IgD-negative memory B cell (primary cell): ENCODE measurements around the gene OSTC. TPM values are rescaled to one million over a fixed set of nuclear protein-coding genes. Genes with fewer than 3 reads are reported as not detected.

Source experiments
- H3K27ac Mint-ChIP-seq, 3 donors: one replicate each; pipeline ENCODE4 v1.8.0; 2020 to 2022; ENCODE audit warnings: mild to moderate bottlenecking in 3 of 3, mixed read lengths in 3 of 3, moderate library complexity in 1 of 3
- H3K27me3 Mint-ChIP-seq: one replicate; pipeline ENCODE4 v1.8.0; 2021; ENCODE audit warnings: mixed read lengths
- H3K36me3 Mint-ChIP-seq: one replicate; pipeline ENCODE4 v1.8.0; 2020; ENCODE audit warnings: mild to moderate bottlenecking, mixed read lengths
- H3K4me1 Mint-ChIP-seq, 3 donors: one replicate each; pipeline ENCODE4 v1.8.0; 2020 to 2022; ENCODE audit warnings: mixed read lengths in 3 of 3, mild to moderate bottlenecking in 1 of 3
- H3K4me3 Mint-ChIP-seq, 4 donors: one replicate each; pipeline ENCODE4 v1.8.0; 2020 to 2022; ENCODE audit warnings: mild to moderate bottlenecking in 4 of 4, mixed read lengths in 4 of 4, moderate library complexity in 3 of 4
- H3K9me3 Mint-ChIP-seq, 3 donors: one replicate each; pipeline ENCODE4 v1.8.0; 2020 to 2021; ENCODE audit warnings: mixed read lengths in 3 of 3, mild to moderate bottlenecking in 1 of 3
- polyA plus RNA-seq: library from polyadenylated mRNA; unstranded; fragments of 300-500 nt; fragmentation: Illumina TruSeq; gene quantifications from one replicate; pipeline ENCODE4 v1.2.3, GENCODE V29; 2021

The OSTC gene
- 83.0 TPM for polyA plus RNA-seq

- Mint-ChIP-seq H3K27ac (peak within 1 kb of the TSS; percentile 93 to 99 (median 98)), H3K4me3 (peak within 1 kb of the TSS; percentile 92 to 99 (median 97)), H3K9me3 (no peaks in the 10 kb centered on the region), H3K4me1 (peaks cover 22 to 30% (median 28%) of the 10 kb centered on the region in 3 donors), H3K36me3 (peaks cover 3% of the 10 kb centered on the region), H3K27me3 (no peaks in the 10 kb centered on the region)
Observed at GRCh38 chr4:108650212-108651013, at the start of gene OSTC. TSS of gene OSTC (plus strand) at chr4:108650599. CDS start at chr4:108650656, 57 bp downstream.

- no peaks in the 10 kb centered on the region for H3K27me3 Mint-ChIP-seq
- H3K36me3 Mint-ChIP-seq: no peaks in the 10 kb centered on the region
- no peak overlapping the region for H3K27ac Mint-ChIP-seq
- no peaks in the 10 kb centered on the region for H3K4me1 Mint-ChIP-seq
- H3K4me3 Mint-ChIP-seq: no peak overlapping the region
- H3K9me3 Mint-ChIP-seq: peaks cover 0 to 2% (median 0%) of the 10 kb centered on the region in 3 donors
Observed at GRCh38 chr4:108601106-108601505, 49.3 kb upstream of the OSTC start.

GRCh38 chr4:108601532-108601931 lies 48.9 kb upstream of the OSTC start:
- no peaks in the 10 kb centered on the region for H3K4me1 Mint-ChIP-seq
- peaks cover 0 to under 1% (median 0%) of the 10 kb centered on the region in 3 donors for H3K9me3 Mint-ChIP-seq
- H3K27me3 Mint-ChIP-seq: no peaks in the 10 kb centered on the region
- no peaks in the 10 kb centered on the region for H3K36me3 Mint-ChIP-seq
- no peak overlapping the region for H3K27ac Mint-ChIP-seq
- H3K4me3 Mint-ChIP-seq: no peak overlapping the region

DNA sequence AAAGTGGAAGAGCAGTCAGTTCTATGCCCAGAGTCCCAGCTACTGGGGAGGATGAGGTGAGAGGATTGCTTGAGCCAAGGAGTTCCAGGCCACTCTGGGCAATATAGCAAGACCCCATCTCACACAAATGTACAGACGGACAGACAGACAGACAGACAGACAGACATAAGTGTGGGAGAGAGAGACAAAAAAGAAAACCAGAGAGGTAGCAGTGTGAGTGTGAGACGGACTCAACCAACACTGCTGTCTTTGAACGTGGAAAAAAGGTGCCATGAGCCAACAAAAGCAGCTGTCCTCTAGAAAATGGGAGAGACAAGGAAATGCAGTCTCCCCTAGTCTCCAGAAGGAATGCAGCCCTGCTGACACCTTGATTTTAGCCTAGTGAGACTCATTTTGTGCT lies 48.2 kb upstream of the OSTC start:
- Mint-ChIP-seq H3K27me3 (no peaks in the 10 kb centered on the region), H3K36me3 (no peaks in the 10 kb centered on the region), H3K4me1 (no peaks in the 10 kb centered on the region), H3K27ac (no peak overlapping the region), H3K4me3 (no peak overlapping the region), H3K9me3 (peaks cover 0 to 3% (median 0%) of the 10 kb centered on the region in 3 donors)

- Mint-ChIP-seq H3K27ac (no peak overlapping the region), H3K36me3 (peaks cover 4% of the 10 kb centered on the region), H3K4me1 (no peaks in the 10 kb centered on the region), H3K9me3 (peaks cover 0 to 3% (median 0%) of the 10 kb centered on the region in 3 donors), H3K4me3 (no peak overlapping the region), H3K27me3 (no peaks in the 10 kb centered on the region)
Observed at GRCh38 chr4:108607079-108607815, 43.2 kb upstream of the OSTC start.

GRCh38 chr4:108611365-108611764 lies 39.0 kb upstream of the OSTC start:
- H3K9me3 Mint-ChIP-seq: peaks cover 3 to 5% (median 3%) of the 10 kb centered on the region in 3 donors
- H3K27ac Mint-ChIP-seq: no peak overlapping the region
- H3K27me3 Mint-ChIP-seq: no peaks in the 10 kb centered on the region
- peaks cover 6% of the 10 kb centered on the region for H3K36me3 Mint-ChIP-seq
- H3K4me1 Mint-ChIP-seq: no peaks in the 10 kb centered on the region
- no peak overlapping the region for H3K4me3 Mint-ChIP-seq

- H3K4me1 Mint-ChIP-seq: no peaks in the 10 kb centered on the region
Observed at GRCh38 chr4:108612365-108612764, 38.0 kb upstream of the OSTC start.

DNA sequence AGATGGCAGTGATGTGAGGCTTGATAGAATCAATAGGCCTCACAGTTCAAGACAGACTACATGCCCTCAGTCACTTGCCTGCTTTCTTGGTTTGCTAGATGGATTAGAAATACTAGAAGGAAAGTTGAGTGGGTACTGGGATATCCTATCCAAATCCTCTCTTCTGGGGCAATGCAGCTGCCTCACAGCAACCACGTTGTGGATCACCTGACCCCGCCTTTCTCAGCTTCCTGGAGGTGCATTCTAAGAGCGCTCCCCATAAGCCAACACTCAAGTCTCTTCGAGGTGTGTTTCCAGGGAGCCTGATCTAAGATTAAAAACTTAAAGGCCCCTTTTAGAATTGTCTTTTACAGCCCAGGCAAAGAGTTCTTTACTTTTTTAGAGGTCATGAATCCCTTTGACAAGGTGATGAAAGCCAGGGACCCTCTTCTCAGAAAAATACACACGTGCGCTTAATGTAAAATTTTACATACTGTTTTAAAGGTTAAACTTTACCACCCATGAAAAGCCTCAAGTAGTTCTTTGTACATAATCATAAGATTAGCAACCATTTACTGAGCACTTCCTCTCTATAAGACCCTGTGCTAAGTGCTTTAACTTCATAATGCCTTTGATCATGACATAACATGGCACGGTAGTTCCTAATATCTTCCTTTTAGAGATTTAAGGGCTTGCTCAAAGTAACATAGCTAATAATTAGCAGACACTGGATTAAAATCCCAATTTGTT lies 30.9 kb upstream of the OSTC start:
- peak overlapping the region; percentile 83 to 97 (median 85) for H3K27ac Mint-ChIP-seq
- H3K4me1 Mint-ChIP-seq: peaks cover 17 to 38% (median 21%) of the 10 kb centered on the region in 3 donors
- H3K36me3 Mint-ChIP-seq: peaks cover 3% of the 10 kb centered on the region
- peaks cover 1 to 3% (median 3%) of the 10 kb centered on the region in 3 donors for H3K9me3 Mint-ChIP-seq
- H3K4me3 Mint-ChIP-seq: peak overlapping the region; percentile 86 to 98 (median 96)
- H3K27me3 Mint-ChIP-seq: peaks cover 2% of the 10 kb centered on the region

More at GRCh38 chr4:108612365-108612764, 38.0 kb upstream of the OSTC start:
- H3K27ac Mint-ChIP-seq: no peak overlapping the region
- peaks cover 6% of the 10 kb centered on the region for H3K36me3 Mint-ChIP-seq
- H3K27me3 Mint-ChIP-seq: no peaks in the 10 kb centered on the region
- no peak overlapping the region for H3K4me3 Mint-ChIP-seq
- peaks cover 3% of the 10 kb centered on the region in 3 donors for H3K9me3 Mint-ChIP-seq

DNA sequence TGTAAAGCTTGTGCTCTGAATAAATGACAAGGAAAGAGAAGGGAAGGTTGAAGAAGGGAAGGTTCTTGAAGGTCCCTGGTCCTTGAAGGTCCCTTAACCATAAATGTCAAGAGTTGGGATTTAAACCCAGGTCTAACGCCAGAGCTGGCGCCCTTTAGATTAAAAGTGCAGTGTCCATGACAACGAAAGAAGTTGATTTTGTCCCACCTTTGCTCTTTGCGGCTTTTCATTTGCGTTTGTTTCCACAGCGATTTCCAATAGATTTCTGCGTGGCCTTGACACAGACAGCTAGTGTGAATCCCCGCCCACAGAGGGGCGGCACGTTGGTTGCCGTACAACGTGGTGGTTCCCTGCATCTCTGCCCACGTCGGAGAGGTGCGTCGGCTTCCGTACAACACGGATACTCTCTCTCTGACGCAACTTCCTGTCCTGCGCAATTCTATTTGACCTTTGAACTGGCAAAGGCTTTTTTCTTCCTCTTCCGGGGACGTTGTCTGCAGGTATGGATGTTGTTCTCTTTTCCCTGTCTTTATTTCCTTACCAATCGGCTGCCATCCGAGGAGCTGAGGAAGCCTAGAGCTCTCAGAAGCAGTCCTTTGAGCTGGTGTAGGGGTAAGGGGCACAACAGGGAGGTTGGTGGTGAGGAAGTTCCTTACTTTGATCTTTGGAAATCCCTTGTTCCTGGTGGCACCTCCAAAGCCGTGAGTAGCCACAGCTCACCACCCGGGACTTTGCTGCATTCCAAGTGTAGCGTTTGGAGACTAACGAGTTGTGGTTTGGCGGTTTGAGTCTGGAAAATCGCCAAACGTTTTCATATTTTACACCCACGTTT lies 30.1 kb upstream of the OSTC start, which contains the start of gene RPL34:
TSS of gene RPL34 (plus strand) at position 476 of the 832 bp plus-strand sequence. CDS start 1,384 bp downstream, outside the sequence.
- Mint-ChIP-seq H3K4me3 (peak within 1 kb of the TSS; percentile 86 to 98 (median 96)), H3K9me3 (peaks cover 0 to 3% (median 1%) of the 10 kb centered on the region in 3 donors), H3K36me3 (peaks cover 1% of the 10 kb centered on the region), H3K27me3 (peaks cover 2% of the 10 kb centered on the region), H3K27ac (peak within 1 kb of the TSS; percentile 83 to 97 (median 85)), H3K4me1 (peaks cover 17 to 38% (median 21%) of the 10 kb centered on the region in 3 donors)

- peak overlapping the region; percentile 83 to 97 (median 85) for H3K27ac Mint-ChIP-seq
- H3K4me1 Mint-ChIP-seq: peaks cover 17 to 38% (median 21%) of the 10 kb centered on the region in 3 donors
- peaks cover 2% of the 10 kb centered on the region for H3K27me3 Mint-ChIP-seq
- peaks cover 3% of the 10 kb centered on the region for H3K36me3 Mint-ChIP-seq
- peak overlapping the region; percentile 86 to 98 (median 96) for H3K4me3 Mint-ChIP-seq
- H3K9me3 Mint-ChIP-seq: peaks cover 0 to 2% (median 1%) of the 10 kb centered on the region in 3 donors
Observed at GRCh38 chr4:108620933-108621905, 29.2 kb upstream of the OSTC start.

- Mint-ChIP-seq H3K27ac (peak overlapping the region; percentile 36 to 97 (median 83)), H3K4me3 (peak overlapping the region in 3 of 4 donors; percentile 86 to 98 (median 94)), H3K27me3 (peaks cover 2% of the 10 kb centered on the region), H3K9me3 (no peaks in the 10 kb centered on the region), H3K4me1 (peaks cover 17 to 38% (median 21%) of the 10 kb centered on the region in 3 donors), H3K36me3 (peaks cover 3% of the 10 kb centered on the region)
Observed at GRCh38 chr4:108622022-108622421, 28.4 kb upstream of the OSTC start.

DNA sequence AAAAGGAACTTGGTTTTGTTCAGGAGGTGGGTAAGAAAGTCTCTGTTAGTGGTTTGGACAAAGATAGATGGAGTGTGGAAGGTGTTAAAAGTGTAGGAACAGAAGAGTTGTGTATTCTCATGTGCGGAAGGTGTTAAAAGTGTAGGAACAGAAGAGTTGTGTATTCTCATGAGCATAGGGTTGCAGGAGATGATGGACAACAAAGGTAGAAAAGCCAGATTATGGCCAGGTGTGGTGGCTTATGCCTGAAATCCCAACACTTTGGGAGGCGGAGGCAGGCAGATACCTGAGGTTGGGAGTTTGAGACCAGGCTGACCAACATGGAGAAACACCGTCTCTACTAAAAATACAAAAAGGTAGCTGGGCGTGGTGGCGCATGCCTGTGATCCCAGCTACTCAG lies 27.6 kb upstream of the OSTC start:
- H3K36me3 Mint-ChIP-seq: peaks cover 3% of the 10 kb centered on the region

More for the DNA sequence above, 27.6 kb upstream of the OSTC start:
- H3K27me3 Mint-ChIP-seq: peaks cover 2% of the 10 kb centered on the region
- peak overlapping the region in 2 of 4 donors; percentile 60 to 86 for H3K4me3 Mint-ChIP-seq
- peak overlapping the region in 2 of 3 donors; percentile 36 to 83 for H3K27ac Mint-ChIP-seq
- no peaks in the 10 kb centered on the region for H3K9me3 Mint-ChIP-seq
- H3K4me1 Mint-ChIP-seq: peaks cover 17 to 38% (median 21%) of the 10 kb centered on the region in 3 donors
